Stimulated activated naive CD4-positive, alpha-beta T cell treated with Interleukin-2 at 50 U/mL for 16 hours (primary cell): ENCODE results near the gene MORF4L1.
"Not testable (repeated sequence)": the region's sequence is repeated elsewhere in the genome, so short reads cannot be mapped to it uniquely, and the experiment has no call there.

ENCODE experiments used
- DNase-seq: peaks from one replicate; lab custom pipeline; 2025; lab: John Stamatoyannopoulos, UW

The MORF4L1 gene, protein sequence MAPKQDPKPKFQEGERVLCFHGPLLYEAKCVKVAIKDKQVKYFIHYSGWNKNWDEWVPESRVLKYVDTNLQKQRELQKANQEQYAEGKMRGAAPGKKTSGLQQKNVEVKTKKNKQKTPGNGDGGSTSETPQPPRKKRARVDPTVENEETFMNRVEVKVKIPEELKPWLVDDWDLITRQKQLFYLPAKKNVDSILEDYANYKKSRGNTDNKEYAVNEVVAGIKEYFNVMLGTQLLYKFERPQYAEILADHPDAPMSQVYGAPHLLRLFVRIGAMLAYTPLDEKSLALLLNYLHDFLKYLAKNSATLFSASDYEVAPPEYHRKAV

GRCh38 chr15:78872155-78872971 is at the start of gene MORF4L1:
Gene MORF4L1, plus strand, starts transcription at chr15:78872890. Its CDS starts 128 bp downstream, at chr15:78873018.
- peak; percentile 94 for DNase-seq

DNA sequence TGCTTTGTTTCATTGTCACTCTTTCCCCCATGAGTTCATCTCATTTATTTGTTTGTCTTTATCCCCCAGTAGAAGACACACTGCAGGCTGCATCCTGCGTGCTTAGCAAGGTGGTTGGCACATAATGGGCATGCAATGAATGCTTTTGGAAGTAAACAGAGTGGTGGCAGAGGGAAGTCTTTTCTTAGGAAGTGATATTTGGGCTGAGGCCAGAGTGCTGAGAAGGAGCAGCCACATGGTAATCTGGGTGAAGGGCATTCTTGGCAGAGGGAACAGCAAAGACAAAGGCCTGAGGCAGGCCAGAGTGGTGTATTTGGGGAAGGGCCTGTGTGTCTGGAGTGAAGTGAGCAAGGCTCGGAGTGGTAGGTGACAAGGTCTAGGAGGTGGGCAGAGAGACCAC is 43.8 kb upstream of the MORF4L1 start:
- no peak for DNase-seq

- DNase-seq, result no peak
Observed at GRCh38 chr15:78830514-78831228, 42.0 kb upstream of the MORF4L1 start.

GRCh38 chr15:78831229-78832207 is 41.2 kb upstream of the MORF4L1 start:
- no peak for DNase-seq

GRCh38 chr15:78836333-78836732 is 36.4 kb upstream of the MORF4L1 start:
- no peak for DNase-seq

- no peak for DNase-seq
Observed at GRCh38 chr15:78837131-78837530, 35.6 kb upstream of the MORF4L1 start.

- DNase-seq, result no peak
Observed at GRCh38 chr15:78837543-78837942, 35.1 kb upstream of the MORF4L1 start.

GRCh38 chr15:78838489-78838888 is 34.2 kb upstream of the MORF4L1 start:
- no peak for DNase-seq

GRCh38 chr15:78839151-78839550 is 33.5 kb upstream of the MORF4L1 start:
- not testable (repeated sequence) for DNase-seq

DNA sequence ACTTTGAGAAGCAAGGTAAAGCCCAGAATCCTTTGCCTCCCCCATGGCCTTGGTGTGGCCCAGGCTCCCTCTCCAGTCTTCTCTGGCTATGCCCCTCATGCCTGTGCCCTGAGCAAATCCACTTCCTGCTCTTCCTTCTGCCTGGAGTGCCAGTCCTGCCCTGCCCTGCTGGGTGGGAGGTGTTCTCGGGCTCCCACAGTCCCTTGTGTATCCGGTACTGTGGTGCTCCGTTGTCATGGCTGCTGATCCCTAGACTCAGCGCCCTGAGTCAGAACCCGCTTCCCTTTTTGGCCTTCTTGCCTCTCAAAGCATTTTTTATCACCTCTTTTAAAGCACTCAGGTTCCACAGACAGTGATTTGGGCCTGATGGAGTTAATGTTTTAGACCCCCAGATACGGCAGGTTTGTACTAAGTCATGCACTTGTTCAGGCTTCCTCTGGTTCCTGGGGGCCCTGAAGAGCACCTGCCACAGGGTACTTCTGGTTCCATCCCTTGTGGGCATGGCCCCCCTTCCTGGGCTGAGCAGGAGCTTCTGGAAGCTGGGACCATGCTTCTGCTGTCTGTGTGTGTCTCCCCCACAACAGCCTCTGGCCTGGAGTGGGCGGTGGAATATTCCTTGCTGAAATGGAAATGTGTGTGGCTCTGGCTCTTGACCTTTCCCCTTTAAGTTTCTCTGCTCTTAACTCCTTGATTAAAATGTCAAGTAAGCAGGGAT is 31.9 kb upstream of the MORF4L1 start:
- no peak for DNase-seq

GRCh38 chr15:78841376-78841706 is 31.3 kb upstream of the MORF4L1 start:
- DNase-seq, result no peak

- no peak for DNase-seq
Observed at GRCh38 chr15:78841891-78842290, 30.8 kb upstream of the MORF4L1 start.

GRCh38 chr15:78842519-78842918 is 30.2 kb upstream of the MORF4L1 start:
- DNase-seq, result no peak

DNA sequence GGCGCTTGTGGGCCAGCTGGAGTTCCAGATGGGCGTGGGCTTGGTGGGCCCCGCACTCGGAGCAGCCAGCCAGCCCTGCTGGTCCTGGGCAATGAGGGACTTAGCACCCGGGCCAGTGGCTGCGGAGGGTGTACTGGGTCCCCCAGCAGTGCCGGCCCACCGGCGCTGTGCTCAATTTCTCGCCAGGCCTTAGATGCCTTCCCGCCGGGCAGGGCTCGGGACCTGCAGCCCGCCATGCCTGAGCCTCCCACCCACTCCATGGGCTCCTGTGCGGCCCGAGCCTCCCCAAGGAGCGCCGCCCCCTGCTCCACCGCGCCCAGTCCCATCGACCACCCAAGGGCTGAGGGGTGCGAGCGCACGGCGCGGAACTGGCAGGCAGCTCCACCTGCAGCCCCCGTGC is 25.8 kb upstream of the MORF4L1 start:
- DNase-seq, result not testable (repeated sequence)

DNA sequence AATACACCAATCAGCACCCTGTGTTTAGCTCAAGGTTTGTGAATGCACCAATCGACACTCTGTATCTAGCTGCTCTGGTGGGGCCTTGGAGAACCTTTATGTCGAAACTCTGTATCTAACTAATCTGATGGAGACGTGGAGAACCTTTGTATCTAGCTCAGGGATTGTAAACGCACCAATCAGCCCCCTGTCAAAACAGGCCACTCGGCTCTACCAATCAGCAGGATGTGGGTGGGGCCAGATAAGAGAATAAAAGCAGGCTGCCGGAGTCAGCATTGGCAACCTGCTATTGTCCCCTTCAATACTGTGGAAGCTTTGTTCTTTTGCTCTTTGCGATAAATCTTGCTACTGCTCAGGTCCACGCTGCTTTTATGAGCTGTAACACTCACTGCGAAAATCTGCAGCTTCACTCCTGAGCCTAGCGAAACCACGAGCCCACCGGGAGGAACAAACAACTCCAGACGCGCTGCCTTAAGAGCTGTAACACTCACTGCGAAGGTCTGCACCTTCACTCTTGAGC is 25.2 kb upstream of the MORF4L1 start:
- not testable (repeated sequence) for DNase-seq

DNA sequence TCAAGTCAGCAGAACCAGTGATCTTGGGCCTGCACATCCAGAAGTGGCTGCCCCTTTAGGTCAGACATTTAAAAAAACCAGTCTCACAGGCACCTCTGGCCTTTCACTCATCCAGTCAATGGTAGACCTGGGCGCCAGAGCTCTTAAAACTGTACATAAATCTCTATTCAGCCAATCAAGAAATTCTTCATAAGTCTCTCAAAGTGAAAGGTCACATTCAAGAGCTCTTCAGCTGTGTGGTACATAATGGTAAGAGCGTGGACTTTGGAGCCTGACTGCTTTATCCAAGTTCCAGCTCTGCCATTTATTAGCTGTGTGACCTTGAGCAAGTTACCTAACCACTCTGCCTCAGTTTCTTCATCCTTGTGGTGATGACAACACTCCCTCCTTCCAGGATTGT is 22.3 kb upstream of the MORF4L1 start:
- DNase-seq, result no peak

- DNase-seq, result no peak
Observed at GRCh38 chr15:78850941-78851755, 21.5 kb upstream of the MORF4L1 start.

GRCh38 chr15:78853500-78853899 is 19.2 kb upstream of the MORF4L1 start:
- DNase-seq, result no peak

GRCh38 chr15:78854833-78855372 is 17.8 kb upstream of the MORF4L1 start:
- DNase-seq, result no peak
